GM23338 (cell line): ENCODE data around the gene AP4B1. TPM values are rescaled to one million over a fixed set of nuclear protein-coding genes. Genes with fewer than 3 reads are reported as not detected.

Source experiments
- ATAC-seq: fragments of 200-7000 bp; cut with Tn5 transposase; 3 replicates; pipeline ENCODE4 v1.9.1; 2020
- DNase-seq: peaks from one replicate; pipeline ENCODE4 v3.0.0-alpha.2; 2015; ENCODE audit warnings: low spot score
- H2AFZ ChIP-seq: fragments of 200-600 bp; sonication (generic); 2 replicates; pipeline ENCODE4 v1.8.0; 2016; ENCODE audit warnings: antibody characterized with exemption, mild to moderate bottlenecking, moderate library complexity
- H3F3A ChIP-seq: fragments of 200-600 bp; sonication (generic); replicated peaks from 2 replicates; pipeline ENCODE4 v1.8.0; 2017; ENCODE audit warnings: antibody characterized with exemption, mixed run types, low read depth
- H3K27ac ChIP-seq: fragments of 200-600 bp; sonication (generic); 2 replicates; pipeline ENCODE4 v1.6.1; 2016; ENCODE audit warnings: low read depth
- H3K27me3 ChIP-seq: fragments of 200-600 bp; sonication (generic); 2 replicates; pipeline ENCODE4 v1.8.0; 2016; ENCODE audit warnings: mild to moderate bottlenecking, mixed run types, moderate library complexity; ENCODE audit not compliant: insufficient read depth
- H3K36me3 ChIP-seq: fragments of 200-600 bp; sonication (generic); 2 replicates; pipeline ENCODE4 v1.8.0; 2016; ENCODE audit warnings: mild to moderate bottlenecking; ENCODE audit not compliant: insufficient read depth
- H3K4me1 ChIP-seq: fragments of 200-600 bp; sonication (generic); 2 replicates; pipeline ENCODE4 v1.8.0; 2016; ENCODE audit warnings: mild to moderate bottlenecking, moderate library complexity; ENCODE audit not compliant: insufficient read depth
- H3K4me2 ChIP-seq: fragments of 200-600 bp; sonication (generic); 2 replicates; pipeline ENCODE4 v1.7.1; 2017; ENCODE audit warnings: mixed run types
- H3K4me3 ChIP-seq: fragments of 200-600 bp; sonication (generic); 2 replicates; pipeline ENCODE4 v1.6.1; 2016; ENCODE audit warnings: mixed run types
- H3K79me2 ChIP-seq: fragments of 200-600 bp; sonication (generic); replicated peaks from 2 replicates; pipeline ENCODE4 v1.8.0; 2017; ENCODE audit warnings: mild to moderate bottlenecking; ENCODE audit not compliant: insufficient read depth
- H3K9me2 ChIP-seq: fragments of 200-600 bp; sonication (generic); 2 replicates; pipeline ENCODE4 v1.8.0; 2017; ENCODE audit not compliant: insufficient read depth
- H4K20me1 ChIP-seq: fragments of 200-600 bp; sonication (generic); replicated peaks from 2 replicates; pipeline ENCODE4 v1.8.0; 2017; ENCODE audit warnings: mild to moderate bottlenecking; ENCODE audit not compliant: insufficient read depth
- H3K27ac Mint-ChIP-seq: 2 replicates; pipeline ENCODE4 v1.8.0; 2020; ENCODE audit warnings: inconsistent platforms, mild to moderate bottlenecking, moderate library complexity, mixed read lengths
- H3K27me3 Mint-ChIP-seq: 3 replicates; pipeline ENCODE4 v1.8.0; 2022; ENCODE audit warnings: low read depth, mild to moderate bottlenecking, moderate library complexity, mixed read lengths, inconsistent platforms; ENCODE audit not compliant: insufficient read depth, poor library complexity
- H3K36me3 Mint-ChIP-seq: 3 replicates; pipeline ENCODE4 v1.8.0; 2021; ENCODE audit warnings: low read depth, mild to moderate bottlenecking, inconsistent platforms, moderate library complexity, mixed read lengths
- H3K4me1 Mint-ChIP-seq: 3 replicates; pipeline ENCODE4 v1.8.0; 2020; ENCODE audit warnings: mild to moderate bottlenecking, inconsistent platforms, mixed read lengths
- H3K4me3 Mint-ChIP-seq: 3 replicates; pipeline ENCODE4 v1.8.0; 2021; ENCODE audit warnings: moderate library complexity, mild to moderate bottlenecking, inconsistent platforms, mixed read lengths
- H3K9me3 Mint-ChIP-seq: 3 replicates; pipeline ENCODE4 v1.8.0; 2020; ENCODE audit warnings: moderate library complexity, mild to moderate bottlenecking, inconsistent platforms, mixed read lengths
- CREB1 ChIP-seq: fragments of 250-450 bp; sonication (Bioruptor Pico); IDR thresholded peaks from 2 replicates; pipeline ENCODE4 v1.5.0; 2020; ENCODE audit warnings: low read depth, mild to moderate bottlenecking, moderate library complexity
- EZH2phosphoT487 ChIP-seq: fragments of 200-600 bp; sonication (generic); IDR thresholded peaks from one replicate; pipeline ENCODE4 v1.8.1; 2018; ENCODE audit warnings: antibody characterized with exemption; ENCODE audit not compliant: unreplicated experiment
- JUNB ChIP-seq: IDR thresholded peaks from one replicate; pipeline ENCODE4 v1.6.1; 2016; ENCODE audit warnings: antibody characterized with exemption; ENCODE audit not compliant: unreplicated experiment
- NANOG ChIP-seq: IDR thresholded peaks from 2 replicates; pipeline ENCODE4 v1.6.1; 2016; ENCODE audit warnings: antibody characterized with exemption, borderline replicate concordance
- STAT1 ChIP-seq: IDR thresholded peaks from one replicate; pipeline ENCODE4 v1.6.1; 2016; ENCODE audit warnings: antibody characterized with exemption; ENCODE audit not compliant: unreplicated experiment
- polyA plus RNA-seq: library from polyadenylated mRNA; unstranded; fragments of >200 nt; fragmentation: Nextera tagmentation; extraction: Ambion mirVana; gene quantifications from 2 replicates; pipeline ENCODE4 v1.2.1, GENCODE V29; 2016
- total RNA-seq: library from RNA; depleted of rRNA; stranded (reverse); fragments of >200 nt; shearing (Covaris generic); gene quantifications from 2 replicates; pipeline ENCODE4 v1.2.3, GENCODE V29; 2014
- TF ChIP-seq, protein P1 (sequence below): fragments of 250-450 bp; sonication (Bioruptor Pico); IDR thresholded peaks from 2 replicates; pipeline ENCODE4 v1.5.0; 2020; ENCODE audit warnings: mild to moderate bottlenecking, moderate library complexity
- TF ChIP-seq, protein P2 (sequence below), 2 experiments: fragments of 200-600 bp in 1 of 2; sonication (generic) in 1 of 2; conservative IDR thresholded peaks; 2 replicates each; pipeline versions ENCODE4 v1.5.1 to v1.6.1; 2016 to 2017; ENCODE audit warnings: antibody characterized with exemption in 2 of 2, low read depth in 2 of 2, mild to moderate bottlenecking in 2 of 2, moderate library complexity in 1 of 2
- TF ChIP-seq, protein P3 (sequence below): IDR thresholded peaks from one replicate; pipeline ENCODE4 v1.6.1; 2018; ENCODE audit warnings: antibody characterized with exemption; ENCODE audit not compliant: unreplicated experiment

Gene AP4B1
- total and polyA plus RNA-seq, 2 experiments from 2014 or later = 7.5 to 13.4 TPM

DNA sequence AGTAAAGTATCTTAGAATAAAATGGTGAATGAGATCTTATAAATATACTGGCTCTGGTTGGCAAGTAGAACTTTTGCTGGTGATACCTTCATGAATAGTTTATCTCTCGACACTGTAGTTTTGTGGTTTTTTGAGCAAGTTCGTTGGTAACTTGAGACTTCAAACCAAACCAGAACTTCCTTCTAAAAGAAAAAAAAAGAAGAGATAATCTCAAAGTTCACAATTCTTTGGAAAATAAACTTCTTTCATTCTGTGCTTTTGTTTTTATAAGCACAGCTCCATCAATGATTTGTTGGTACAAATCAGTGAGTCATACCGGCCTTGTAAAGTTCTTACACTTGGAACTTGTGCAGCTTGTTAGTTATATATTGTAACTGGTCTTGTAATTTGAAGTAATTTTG, 26.9 kb upstream of the AP4B1 start (continued):
- TF ChIP-seq, protein P1, sequence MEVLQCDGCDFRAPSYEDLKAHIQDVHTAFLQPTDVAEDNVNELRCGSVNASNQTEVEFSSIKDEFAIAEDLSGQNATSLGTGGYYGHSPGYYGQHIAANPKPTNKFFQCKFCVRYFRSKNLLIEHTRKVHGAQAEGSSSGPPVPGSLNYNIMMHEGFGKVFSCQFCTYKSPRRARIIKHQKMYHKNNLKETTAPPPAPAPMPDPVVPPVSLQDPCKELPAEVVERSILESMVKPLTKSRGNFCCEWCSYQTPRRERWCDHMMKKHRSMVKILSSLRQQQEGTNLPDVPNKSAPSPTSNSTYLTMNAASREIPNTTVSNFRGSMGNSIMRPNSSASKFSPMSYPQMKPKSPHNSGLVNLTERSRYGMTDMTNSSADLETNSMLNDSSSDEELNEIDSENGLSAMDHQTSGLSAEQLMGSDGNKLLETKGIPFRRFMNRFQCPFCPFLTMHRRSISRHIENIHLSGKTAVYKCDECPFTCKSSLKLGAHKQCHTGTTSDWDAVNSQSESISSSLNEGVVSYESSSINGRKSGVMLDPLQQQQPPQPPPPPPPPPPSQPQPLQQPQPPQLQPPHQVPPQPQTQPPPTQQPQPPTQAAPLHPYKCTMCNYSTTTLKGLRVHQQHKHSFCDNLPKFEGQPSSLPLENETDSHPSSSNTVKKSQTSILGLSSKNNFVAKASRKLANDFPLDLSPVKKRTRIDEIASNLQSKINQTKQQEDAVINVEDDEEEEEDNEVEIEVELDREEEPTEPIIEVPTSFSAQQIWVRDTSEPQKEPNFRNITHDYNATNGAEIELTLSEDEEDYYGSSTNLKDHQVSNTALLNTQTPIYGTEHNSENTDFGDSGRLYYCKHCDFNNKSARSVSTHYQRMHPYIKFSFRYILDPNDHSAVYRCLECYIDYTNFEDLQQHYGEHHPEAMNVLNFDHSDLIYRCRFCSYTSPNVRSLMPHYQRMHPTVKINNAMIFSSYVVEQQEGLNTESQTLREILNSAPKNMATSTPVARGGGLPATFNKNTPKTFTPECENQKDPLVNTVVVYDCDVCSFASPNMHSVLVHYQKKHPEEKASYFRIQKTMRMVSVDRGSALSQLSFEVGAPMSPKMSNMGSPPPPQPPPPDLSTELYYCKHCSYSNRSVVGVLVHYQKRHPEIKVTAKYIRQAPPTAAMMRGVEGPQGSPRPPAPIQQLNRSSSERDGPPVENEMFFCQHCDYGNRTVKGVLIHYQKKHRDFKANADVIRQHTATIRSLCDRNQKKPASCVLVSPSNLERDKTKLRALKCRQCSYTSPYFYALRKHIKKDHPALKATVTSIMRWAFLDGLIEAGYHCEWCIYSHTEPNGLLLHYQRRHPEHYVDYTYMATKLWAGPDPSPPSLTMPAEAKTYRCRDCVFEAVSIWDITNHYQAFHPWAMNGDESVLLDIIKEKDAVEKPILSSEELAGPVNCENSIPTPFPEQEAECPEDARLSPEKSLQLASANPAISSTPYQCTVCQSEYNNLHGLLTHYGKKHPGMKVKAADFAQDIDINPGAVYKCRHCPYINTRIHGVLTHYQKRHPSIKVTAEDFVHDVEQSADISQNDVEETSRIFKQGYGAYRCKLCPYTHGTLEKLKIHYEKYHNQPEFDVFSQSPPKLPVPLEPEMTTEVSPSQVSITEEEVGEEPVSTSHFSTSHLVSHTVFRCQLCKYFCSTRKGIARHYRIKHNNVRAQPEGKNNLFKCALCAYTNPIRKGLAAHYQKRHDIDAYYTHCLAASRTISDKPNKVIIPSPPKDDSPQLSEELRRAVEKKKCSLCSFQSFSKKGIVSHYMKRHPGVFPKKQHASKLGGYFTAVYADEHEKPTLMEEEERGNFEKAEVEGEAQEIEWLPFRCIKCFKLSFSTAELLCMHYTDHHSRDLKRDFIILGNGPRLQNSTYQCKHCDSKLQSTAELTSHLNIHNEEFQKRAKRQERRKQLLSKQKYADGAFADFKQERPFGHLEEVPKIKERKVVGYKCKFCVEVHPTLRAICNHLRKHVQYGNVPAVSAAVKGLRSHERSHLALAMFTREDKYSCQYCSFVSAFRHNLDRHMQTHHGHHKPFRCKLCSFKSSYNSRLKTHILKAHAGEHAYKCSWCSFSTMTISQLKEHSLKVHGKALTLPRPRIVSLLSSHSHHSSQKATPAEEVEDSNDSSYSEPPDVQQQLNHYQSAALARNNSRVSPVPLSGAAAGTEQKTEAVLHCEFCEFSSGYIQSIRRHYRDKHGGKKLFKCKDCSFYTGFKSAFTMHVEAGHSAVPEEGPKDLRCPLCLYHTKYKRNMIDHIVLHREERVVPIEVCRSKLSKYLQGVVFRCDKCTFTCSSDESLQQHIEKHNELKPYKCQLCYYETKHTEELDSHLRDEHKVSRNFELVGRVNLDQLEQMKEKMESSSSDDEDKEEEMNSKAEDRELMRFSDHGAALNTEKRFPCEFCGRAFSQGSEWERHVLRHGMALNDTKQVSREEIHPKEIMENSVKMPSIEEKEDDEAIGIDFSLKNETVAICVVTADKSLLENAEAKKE (CRISPR knock-in tag) = no peak
- TF ChIP-seq EZH2phosphoT487 (no peak), STAT1 (no peak), JUNB (no peak), NANOG (no peak)
- TF ChIP-seq, protein P2, sequence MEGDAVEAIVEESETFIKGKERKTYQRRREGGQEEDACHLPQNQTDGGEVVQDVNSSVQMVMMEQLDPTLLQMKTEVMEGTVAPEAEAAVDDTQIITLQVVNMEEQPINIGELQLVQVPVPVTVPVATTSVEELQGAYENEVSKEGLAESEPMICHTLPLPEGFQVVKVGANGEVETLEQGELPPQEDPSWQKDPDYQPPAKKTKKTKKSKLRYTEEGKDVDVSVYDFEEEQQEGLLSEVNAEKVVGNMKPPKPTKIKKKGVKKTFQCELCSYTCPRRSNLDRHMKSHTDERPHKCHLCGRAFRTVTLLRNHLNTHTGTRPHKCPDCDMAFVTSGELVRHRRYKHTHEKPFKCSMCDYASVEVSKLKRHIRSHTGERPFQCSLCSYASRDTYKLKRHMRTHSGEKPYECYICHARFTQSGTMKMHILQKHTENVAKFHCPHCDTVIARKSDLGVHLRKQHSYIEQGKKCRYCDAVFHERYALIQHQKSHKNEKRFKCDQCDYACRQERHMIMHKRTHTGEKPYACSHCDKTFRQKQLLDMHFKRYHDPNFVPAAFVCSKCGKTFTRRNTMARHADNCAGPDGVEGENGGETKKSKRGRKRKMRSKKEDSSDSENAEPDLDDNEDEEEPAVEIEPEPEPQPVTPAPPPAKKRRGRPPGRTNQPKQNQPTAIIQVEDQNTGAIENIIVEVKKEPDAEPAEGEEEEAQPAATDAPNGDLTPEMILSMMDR (conservative IDR thresholded peaks at IDR 0.05; ENCODE audit: low read depth in 2 of 2) = no peak

DNA sequence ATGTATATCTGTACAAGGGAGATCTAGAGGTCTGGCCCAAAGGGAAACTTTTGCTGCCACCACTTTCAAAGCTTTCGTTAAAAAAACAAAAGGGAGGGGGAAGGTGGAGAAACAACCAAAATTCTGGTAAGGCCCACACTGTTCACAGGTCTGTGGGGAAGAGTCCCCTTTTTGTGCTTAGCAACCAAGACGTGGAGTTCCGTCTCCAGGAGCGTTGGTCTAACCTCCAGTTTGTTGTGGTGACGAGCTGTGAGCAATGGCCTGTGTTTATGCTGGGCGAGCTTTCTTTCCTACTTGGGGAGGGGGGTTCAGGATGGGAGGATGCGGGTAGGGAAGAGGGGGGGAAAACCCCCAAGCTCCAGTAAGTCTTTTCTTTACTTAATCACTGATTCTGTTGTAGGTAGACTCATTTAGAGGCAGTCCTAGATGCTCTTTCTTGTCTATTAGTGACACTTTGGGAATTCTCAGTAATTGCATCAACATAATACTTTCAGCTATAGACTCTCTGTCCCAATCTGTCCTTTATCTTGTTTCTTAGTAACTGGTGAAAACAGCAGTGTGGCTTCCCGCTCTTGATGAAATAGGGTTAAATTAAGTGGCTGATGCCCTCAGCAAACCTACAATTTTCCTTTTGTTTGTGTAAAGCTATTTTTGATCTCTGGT, 26.0 kb upstream of the AP4B1 start:
- Histone ChIP-seq H3F3A (0 out of 2 replicates have a peak, but pooled peaks cover 8% of the 10 kb centered on the region), H3K27me3 (no peaks in the 10 kb centered on the region), H2AFZ (no peak overlapping the region), H3K27ac (no peak overlapping the region), H3K9me2 (no peaks in the 10 kb centered on the region), H3K4me3 (peak overlapping the region; percentile 97), H3K4me1 (peaks cover 25% of the 10 kb centered on the region), H4K20me1 (peaks cover 13% of the 10 kb centered on the region), H3K79me2 (peaks cover 58% of the 10 kb centered on the region), H3K4me2 (peak overlapping the region; percentile 89), H3K36me3 (no peaks in the 10 kb centered on the region)
- Mint-ChIP-seq H3K4me1 (peaks cover 25% of the 10 kb centered on the region), H3K36me3 (no peaks in the 10 kb centered on the region; the same call in 2 of the 3 replicates), H3K9me3 (no peaks in the 10 kb centered on the region), H3K27ac (no peak overlapping the region), H3K4me3 (peak overlapping the region; percentile 90), H3K27me3 (peaks cover 5% of the 10 kb centered on the region)
- peak; percentile 51 for DNase-seq
- peak; percentile 8 for ATAC-seq
- no peak for TF ChIP-seq CREB1 (CRISPR knock-in tag)
- TF ChIP-seq, protein P3, sequence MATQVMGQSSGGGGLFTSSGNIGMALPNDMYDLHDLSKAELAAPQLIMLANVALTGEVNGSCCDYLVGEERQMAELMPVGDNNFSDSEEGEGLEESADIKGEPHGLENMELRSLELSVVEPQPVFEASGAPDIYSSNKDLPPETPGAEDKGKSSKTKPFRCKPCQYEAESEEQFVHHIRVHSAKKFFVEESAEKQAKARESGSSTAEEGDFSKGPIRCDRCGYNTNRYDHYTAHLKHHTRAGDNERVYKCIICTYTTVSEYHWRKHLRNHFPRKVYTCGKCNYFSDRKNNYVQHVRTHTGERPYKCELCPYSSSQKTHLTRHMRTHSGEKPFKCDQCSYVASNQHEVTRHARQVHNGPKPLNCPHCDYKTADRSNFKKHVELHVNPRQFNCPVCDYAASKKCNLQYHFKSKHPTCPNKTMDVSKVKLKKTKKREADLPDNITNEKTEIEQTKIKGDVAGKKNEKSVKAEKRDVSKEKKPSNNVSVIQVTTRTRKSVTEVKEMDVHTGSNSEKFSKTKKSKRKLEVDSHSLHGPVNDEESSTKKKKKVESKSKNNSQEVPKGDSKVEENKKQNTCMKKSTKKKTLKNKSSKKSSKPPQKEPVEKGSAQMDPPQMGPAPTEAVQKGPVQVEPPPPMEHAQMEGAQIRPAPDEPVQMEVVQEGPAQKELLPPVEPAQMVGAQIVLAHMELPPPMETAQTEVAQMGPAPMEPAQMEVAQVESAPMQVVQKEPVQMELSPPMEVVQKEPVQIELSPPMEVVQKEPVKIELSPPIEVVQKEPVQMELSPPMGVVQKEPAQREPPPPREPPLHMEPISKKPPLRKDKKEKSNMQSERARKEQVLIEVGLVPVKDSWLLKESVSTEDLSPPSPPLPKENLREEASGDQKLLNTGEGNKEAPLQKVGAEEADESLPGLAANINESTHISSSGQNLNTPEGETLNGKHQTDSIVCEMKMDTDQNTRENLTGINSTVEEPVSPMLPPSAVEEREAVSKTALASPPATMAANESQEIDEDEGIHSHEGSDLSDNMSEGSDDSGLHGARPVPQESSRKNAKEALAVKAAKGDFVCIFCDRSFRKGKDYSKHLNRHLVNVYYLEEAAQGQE = no peak
- TF ChIP-seq, protein P2 (conservative IDR thresholded peaks at IDR 0.05; ENCODE audit: low read depth in 2 of 2) = no peak
